HepG2 (cell line): Measurements from ENCODE around the gene PRICKLE3. TPM values are rescaled to one million over a fixed set of nuclear protein-coding genes. Genes with fewer than 3 reads are reported as not detected.

Source experiments
- ATAC-seq: fragments of 200-7000 bp; cut with Tn5 transposase; 3 replicates; pipeline ENCODE4 v1.9.1; 2020; ENCODE audit warnings: mild to moderate bottlenecking, moderate library complexity
- BruUV-seq: library from RNA; stranded (reverse); fragments of 400-500 nt; replicated peaks from 2 replicates; lab custom pipeline; 2021; lab: Mats Ljungman, UMichigan
- CTCF ChIA-PET: fragments of 300-600 bp; formaldehyde crosslinking; extraction: SDS; loops from one replicate; lab custom pipeline; 2021; ENCODE audit warnings: low total read pairs, inconsistent platforms, low intra/inter-chr PET ratio; lab: Yijun Ruan, JAX
- POLR2A ChIA-PET: fragments of 350-600 bp; sonication (Branson Sonifier 250); formaldehyde crosslinking; loops from one replicate; lab custom pipeline; 2020; ENCODE audit warnings: antibody characterized with exemption, inconsistent platforms; lab: Yijun Ruan, JAX
- DNase-seq: peaks from one replicate; pipeline ENCODE4 v3.0.0-alpha.2; 2015; ENCODE audit warnings: low spot score
- FAIRE-seq: peaks from 3 replicates; lab custom pipeline; 2011; peaks lifted over from hg19 to GRCh38; lab: Jason Lieb, UNC
- H2AFZ ChIP-seq: one replicate; pipeline ENCODE4 v1.6.1; 2011; ENCODE audit warnings: low read length, inconsistent platforms
- H3K27ac ChIP-seq: fragments of 300-600 bp; 3 replicates; pipeline ENCODE4 v1.8.0; 2011; ENCODE audit warnings: mixed run types, mild to moderate bottlenecking, mixed read lengths, low read length, inconsistent platforms; ENCODE audit not compliant: insufficient read depth; ENCODE audit errors: extremely low read length
- H3K27me3 ChIP-seq, 2 experiments: fragments of 200-600 bp in 1 of 2; 2 replicates in 1 of 2; 3 replicates in 1 of 2; pipeline versions ENCODE4 v1.6.0 to v1.8.0; 2011; ENCODE audit warnings: low read length in 2 of 2, mild to moderate bottlenecking in 2 of 2, moderate library complexity in 2 of 2, inconsistent platforms in 1 of 2; ENCODE audit not compliant: insufficient read depth in 2 of 2, control insufficient read depth in 1 of 2
- H3K36me3 ChIP-seq, 2 experiments: fragments of 200-600 bp in 1 of 2; replicated peaks in 1 of 2; 2 replicates in 1 of 2; 3 replicates in 1 of 2; pipeline versions ENCODE4 v1.5.1 to v1.8.0; 2011; ENCODE audit warnings: low read length in 2 of 2, inconsistent platforms in 1 of 2; ENCODE audit not compliant: insufficient read depth in 2 of 2, control insufficient read depth in 1 of 2
- H3K4me1 ChIP-seq: 2 replicates; pipeline ENCODE4 v1.5.1; 2012; ENCODE audit warnings: low read length, inconsistent platforms; ENCODE audit not compliant: insufficient read depth
- H3K4me2 ChIP-seq: 2 replicates; pipeline ENCODE4 v1.6.0; 2011; ENCODE audit warnings: low read depth, low read length, inconsistent platforms
- H3K4me3 ChIP-seq, 3 experiments: fragments of 200-600 bp in 1 of 3; sonication (generic), shearing (Covaris generic) in 1 of 3; replicated peaks in 1 of 3; 2 replicates each; pipeline ENCODE4 v1.5.1; 2011 to 2016; ENCODE audit warnings: low read length in 3 of 3, inconsistent platforms in 2 of 3, low read depth in 2 of 3, mild to moderate bottlenecking in 2 of 3, control low read depth in 1 of 3, mixed read lengths in 1 of 3; ENCODE audit not compliant: insufficient read depth in 1 of 3
- H3K79me2 ChIP-seq: one replicate; pipeline ENCODE4 v1.6.1; 2011; ENCODE audit warnings: low read length, inconsistent platforms; ENCODE audit not compliant: insufficient read depth
- H3K9ac ChIP-seq: 2 replicates; pipeline ENCODE4 v1.6.0; 2011; ENCODE audit warnings: mild to moderate bottlenecking, low read depth, low read length, inconsistent platforms; ENCODE audit not compliant: insufficient read depth
- H3K9me3 ChIP-seq: 2 replicates; pipeline ENCODE4 v1.5.1; 2012; ENCODE audit warnings: mild to moderate bottlenecking, low read length
- H4K20me1 ChIP-seq: 2 replicates; pipeline ENCODE4 v1.6.0; 2011; ENCODE audit warnings: inconsistent platforms, mild to moderate bottlenecking, low read length, moderate library complexity; ENCODE audit not compliant: insufficient read depth
- CTCF ChIP-seq: sonication (generic); formaldehyde crosslinking; IDR thresholded peaks from 2 replicates; pipeline ENCODE4 v1.5.0; 2020; ENCODE audit warnings: mild to moderate bottlenecking, missing genetic modification reagents, moderate library complexity
- KMT2B ChIP-seq: IDR thresholded peaks from 2 replicates; pipeline ENCODE4 v1.6.1; 2016; ENCODE audit warnings: missing genetic modification reagents, missing compliant biosample characterization
- PRPF4 ChIP-seq: fragments of 200-400 bp; formaldehyde crosslinking; IDR thresholded peaks from 2 replicates; pipeline ENCODE4 v1.6.1; 2016; ENCODE audit warnings: low read length, low read depth; ENCODE audit not compliant: poor library complexity, severe bottlenecking
- STAG1 ChIP-seq: sonication (generic); formaldehyde crosslinking; IDR thresholded peaks from 2 replicates; pipeline ENCODE4 v1.4.0; 2020; ENCODE audit warnings: missing genetic modification reagents
- ZBTB46 ChIP-seq: sonication (generic); formaldehyde crosslinking; IDR thresholded peaks from 2 replicates; pipeline ENCODE4 v1.4.0; 2020; ENCODE audit warnings: mild to moderate bottlenecking, missing genetic modification reagents, borderline replicate concordance
- ZGPAT ChIP-seq: IDR thresholded peaks from 2 replicates; pipeline ENCODE4 v1.6.1; 2016; ENCODE audit warnings: mild to moderate bottlenecking
- ZNF121 ChIP-seq: sonication (generic); formaldehyde crosslinking; IDR thresholded peaks from 2 replicates; pipeline ENCODE4 v1.5.0; 2020; ENCODE audit warnings: mild to moderate bottlenecking, missing genetic modification reagents
- ZNF644 ChIP-seq: IDR thresholded peaks from 2 replicates; pipeline ENCODE4 v1.6.1; 2016; ENCODE audit warnings: low read depth
- WGBS: methylation state at CpG from one replicate; pipeline ENCODE4 v1.1.6; 2017; ENCODE audit warnings: low lambda C conversion rate; 5-methylcytosine and 5-hydroxymethylcytosine counted together
- in situ Hi-C: cut with HindIII; loops from 2 replicates; pipeline ENCODE4 v1.10.0; 2017; ENCODE audit warnings: low pct_unique_long_range_greater_than_20kb; ENCODE audit not compliant: extremely low pct_ligation_motif_present
- intact Hi-C: fragments of 100-400 bp; cut with micrococcal nuclease; formaldehyde crosslinking; loops from one replicate; pipeline ENCODE4 v1.10.0; 2022; ENCODE audit not compliant: unreplicated experiment
- polyA plus RNA-seq, 8 experiments: library from polyadenylated mRNA; depleted of rRNA in 3 of 8; stranded (reverse) in 7 of 8; unstranded in 1 of 8; fragments of >200 nt; fragmentation: Illumina TruSeq in 4 of 8; extraction: Trizol in 4 of 8; gene quantifications; 2 replicates each; pipeline versions ENCODE4 v1.2.1 to v1.2.3, GENCODE V29; 2011 to 2016; ENCODE audit warnings: low read depth in 4 of 8, missing spikeins in 1 of 8, mixed read lengths in 1 of 8; ENCODE audit not compliant: insufficient read depth in 1 of 8
- total RNA-seq, 5 experiments: library from RNA; depleted of rRNA; stranded (reverse); fragments of >200 nt; fragmentation: Illumina TruSeq; extraction: Trizol; gene quantifications; 2 replicates each; pipeline ENCODE4 v1.2.3, GENCODE V29; 2016; ENCODE audit warnings: low read depth in 1 of 5

The PRICKLE3 gene
- total and polyA plus RNA-seq, 2 of the 13 experiments (the other 11 are each of a cell fraction or from before 2014, with no cell fraction given): 2.6 TPM

- DNase-seq (no peak), FAIRE-seq (no peak), ATAC-seq (no peak)
- H4K20me1 ChIP-seq: no peaks in the 10 kb centered on the region
- WGBS: 67% methylated on average over 1 of the region's 2 CpGs
- ChIA-PET CTCF (interaction anchor here (1.5 kb wide), 1 partner anchor 89 kb away, joined by 5 read pairs; no protein-coding TSS in a partner anchor), POLR2A (no interaction called here)
- BruUV-seq: no TSS peak
- in situ Hi-C loops (no loop called here), intact Hi-C loops (loop anchor here (5.0 kb wide), 1 partner anchor 74 kb away; the partner anchor contains the start of gene PPP1R3F)
- no peaks in the 10 kb centered on the region for H3K9me3 ChIP-seq
- TF ChIP-seq CTCF (0 out of 2 replicates have a peak, but pooled peaks have one; percentile 12), ZGPAT (CRISPR knock-in tag) (no peak)
- H3K36me3 ChIP-seq: no peaks in the 10 kb centered on the region
- H3K4me2 ChIP-seq: no peak overlapping the region; the same call in 1 of the 2 replicates
- no peak overlapping the region for H3K27ac ChIP-seq
- no peaks in the 10 kb centered on the region for H3K79me2 ChIP-seq
- H3K4me3 ChIP-seq: no peak overlapping the region
- peaks cover 62% of the 10 kb centered on the region for H3K4me1 ChIP-seq
- H2AFZ ChIP-seq: no peak overlapping the region
- no peaks in the 10 kb centered on the region for H3K27me3 ChIP-seq
- no peak overlapping the region for H3K9ac ChIP-seq
Observed at GRCh38 chrX:49193542-49193964, 7.4 kb upstream of the PRICKLE3 start.

GRCh38 chrX:49192722-49193328 lies 6.7 kb upstream of the PRICKLE3 start:
- Histone ChIP-seq H3K4me1 (peaks cover 60% of the 10 kb centered on the region), H4K20me1 (no peaks in the 10 kb centered on the region), H3K9ac (no peak overlapping the region), H3K27ac (no peak overlapping the region), H3K79me2 (no peaks in the 10 kb centered on the region), H3K27me3 (no peaks in the 10 kb centered on the region), H3K4me2 (no peak overlapping the region; the same call in 1 of the 2 replicates), H3K4me3 (no peak overlapping the region), H3K9me3 (no peaks in the 10 kb centered on the region), H2AFZ (no peak overlapping the region), H3K36me3 (no peaks in the 10 kb centered on the region)
- in situ Hi-C loops: no loop called here
- DNase-seq: no peak
- FAIRE-seq: peak; percentile 63
- WGBS: 68% methylated on average over 6 of the region's 10 CpGs
- ATAC-seq: no peak
- ChIA-PET CTCF (interaction anchor here (1.5 kb wide), 1 partner anchor 90 kb away, joined by 5 read pairs; no protein-coding TSS in a partner anchor), POLR2A (interaction anchor here (0.9 kb wide), 1 partner anchor 76 kb away, joined by 5 read pairs; the partner anchor contains the start of gene PPP1R3F)
- intact Hi-C loops: loop anchor here (5.0 kb wide), 1 partner anchor 74 kb away; the partner anchor contains the start of gene PPP1R3F
- no TSS peak for BruUV-seq
- no peak for TF ChIP-seq ZBTB46
- no peak for TF ChIP-seq ZNF644
- TF ChIP-seq STAG1 (CRISPR knock-in tag): peak; percentile 29
- TF ChIP-seq PRPF4: no peak
- no peak for TF ChIP-seq KMT2B
- no peak for TF ChIP-seq ZNF121 (CRISPR knock-in tag)
